Caco-2 (cell line): ENCODE measurements around the gene H6PD. TPM values are rescaled to one million over a fixed set of nuclear protein-coding genes. Genes with fewer than 3 reads are reported as not detected.

Experiments
- BruUV-seq: library from RNA; stranded (reverse); fragments of 400-500 nt; replicated peaks from 2 replicates; lab custom pipeline; 2021; lab: Mats Ljungman, UMichigan
- CTCF ChIA-PET: fragments of 300-600 bp; sonication (Branson Sonifier 250); formaldehyde crosslinking; loops from one replicate; lab custom pipeline; 2022; ENCODE audit warnings: antibody characterized with exemption; lab: Charles Lee
- POLR2A ChIA-PET: fragments of 300-600 bp; sonication (Branson Sonifier 250); formaldehyde crosslinking; loops from one replicate; lab custom pipeline; 2022; ENCODE audit warnings: antibody characterized with exemption; lab: Charles Lee
- DNase-seq, 2 experiments: peaks; one replicate each; pipeline versions ENCODE4 v3.0.0 to v3.0.0-alpha.2; 2020 to 2022
- H3K27me3 ChIP-seq: replicated peaks from 2 replicates; pipeline ENCODE4 v1.6.0; 2011; ENCODE audit warnings: low read length; ENCODE audit not compliant: control insufficient read depth, insufficient read depth
- H3K36me3 ChIP-seq: 2 replicates; pipeline ENCODE4 v1.5.1; 2011; ENCODE audit warnings: low read length; ENCODE audit not compliant: control insufficient read depth, insufficient read depth
- H3K4me1 ChIP-seq: fragments of 250-450 bp; sonication (Bioruptor Pico); 2 replicates; pipeline ENCODE4 v1.5.1; 2020; ENCODE audit warnings: mild to moderate bottlenecking
- H3K4me3 ChIP-seq: 2 replicates; pipeline ENCODE4 v1.5.1; 2011; ENCODE audit warnings: low read depth, mild to moderate bottlenecking, control low read depth, low read length
- H3K9me3 ChIP-seq: fragments of 250-450 bp; sonication (Bioruptor Pico); 2 replicates; pipeline ENCODE4 v1.5.1; 2020; ENCODE audit warnings: mild to moderate bottlenecking, moderate library complexity
- H3K27ac Mint-ChIP-seq: one replicate; pipeline ENCODE4 v1.8.0; 2022; ENCODE audit warnings: mixed read lengths; ENCODE audit not compliant: unreplicated experiment
- H3K27me3 Mint-ChIP-seq: one replicate; pipeline ENCODE4 v1.8.0; 2022; ENCODE audit warnings: mixed read lengths; ENCODE audit not compliant: insufficient read depth, unreplicated experiment
- H3K36me3 Mint-ChIP-seq: one replicate; pipeline ENCODE4 v1.8.0; 2022; ENCODE audit warnings: mild to moderate bottlenecking, mixed read lengths; ENCODE audit not compliant: insufficient read depth, unreplicated experiment
- H3K4me1 Mint-ChIP-seq: one replicate; pipeline ENCODE4 v1.8.0; 2022; ENCODE audit warnings: low read depth, mixed read lengths; ENCODE audit not compliant: unreplicated experiment
- H3K4me3 Mint-ChIP-seq: one replicate; pipeline ENCODE4 v1.8.0; 2022; ENCODE audit warnings: mild to moderate bottlenecking, moderate library complexity, mixed read lengths; ENCODE audit not compliant: unreplicated experiment
- H3K9me3 Mint-ChIP-seq: one replicate; pipeline ENCODE4 v1.8.0; 2022; ENCODE audit warnings: mixed read lengths; ENCODE audit not compliant: unreplicated experiment
- CTCF ChIP-seq, 2 experiments: fragments of 200-600 bp in 1 of 2; IDR thresholded peaks; 1 replicate in 1 of 2; 2 replicates in 1 of 2; pipeline versions ENCODE4 v1.5.1 to v1.8.0; 2011 to 2022; ENCODE audit warnings: antibody characterized with exemption in 1 of 2, control low read depth in 1 of 2, inconsistent platforms in 1 of 2, low read depth in 1 of 2, low read length in 1 of 2, mild to moderate bottlenecking in 1 of 2, moderate library complexity in 1 of 2; ENCODE audit not compliant: insufficient read depth in 1 of 2, severe bottlenecking in 1 of 2, unreplicated experiment in 1 of 2
- intact Hi-C: fragments of 100-400 bp; cut with micrococcal nuclease; formaldehyde crosslinking; loops from one replicate; pipeline ENCODE4 v1.10.0; 2022; ENCODE audit not compliant: unreplicated experiment
- total RNA-seq: library from RNA; stranded (reverse); gene quantifications from 2 replicates; pipeline ENCODE4 v1.2.3, GENCODE V29; 2022

Gene H6PD
- total RNA-seq, 1 experiment from 2014 or later: 13.0 TPM

- Histone ChIP-seq H3K9me3 (no peaks in the 10 kb centered on the region), H3K36me3 (no peaks in the 10 kb centered on the region), H3K27me3 (no peaks in the 10 kb centered on the region), H3K4me3 (no peak overlapping the region), H3K4me1 (peaks cover 7% of the 10 kb centered on the region; the same call in 1 of the 2 replicates)
- no peaks in the 10 kb centered on the region for H3K4me1 Mint-ChIP-seq
- no peaks in the 10 kb centered on the region for H3K36me3 Mint-ChIP-seq
- TF ChIP-seq CTCF (IDR thresholded peaks at IDR 0.05; ENCODE audit: insufficient read depth in 1 of 2, low read depth in 1 of 2, low read length in 1 of 2, severe bottlenecking in 1 of 2, unreplicated experiment in 1 of 2): no peak
- no peaks in the 10 kb centered on the region for H3K9me3 Mint-ChIP-seq
- DNase-seq: no peak
- H3K4me3 Mint-ChIP-seq: no peak overlapping the region
- POLR2A ChIA-PET: no interaction called here
- CTCF ChIA-PET: no interaction called here
- H3K27me3 Mint-ChIP-seq: no peaks in the 10 kb centered on the region
- no TSS peak for BruUV-seq
- no peak overlapping the region for H3K27ac Mint-ChIP-seq
- intact Hi-C loops: no loop called here
Observed at GRCh38 chr1:9311479-9311878, 76.9 kb downstream of the H6PD start.

GRCh38 chr1:9312168-9312720, 77.7 kb downstream of the H6PD start:
- intact Hi-C loops: no loop called here
- no peak for DNase-seq
- no peak overlapping the region for H3K4me3 ChIP-seq
- no peaks in the 10 kb centered on the region for H3K4me1 Mint-ChIP-seq
- H3K36me3 Mint-ChIP-seq: no peaks in the 10 kb centered on the region
- H3K9me3 Mint-ChIP-seq: no peaks in the 10 kb centered on the region
- ChIA-PET CTCF (no interaction called here), POLR2A (no interaction called here)
- H3K9me3 ChIP-seq: no peaks in the 10 kb centered on the region
- H3K36me3 ChIP-seq: no peaks in the 10 kb centered on the region
- no peak for TF ChIP-seq CTCF (IDR thresholded peaks at IDR 0.05; ENCODE audit: insufficient read depth in 1 of 2, low read depth in 1 of 2, low read length in 1 of 2, severe bottlenecking in 1 of 2, unreplicated experiment in 1 of 2)
- no peak overlapping the region for H3K27ac Mint-ChIP-seq
- no peaks in the 10 kb centered on the region for H3K27me3 Mint-ChIP-seq
- H3K4me3 Mint-ChIP-seq: no peak overlapping the region
- BruUV-seq: no TSS peak
- H3K27me3 ChIP-seq: no peaks in the 10 kb centered on the region
- peaks cover 7% of the 10 kb centered on the region; the same call in 1 of the 2 replicates for H3K4me1 ChIP-seq

- Mint-ChIP-seq H3K27ac (no peak overlapping the region), H3K27me3 (no peaks in the 10 kb centered on the region), H3K4me3 (no peak overlapping the region), H3K36me3 (no peaks in the 10 kb centered on the region), H3K9me3 (no peaks in the 10 kb centered on the region), H3K4me1 (no peaks in the 10 kb centered on the region)
- intact Hi-C loops: no loop called here
- ChIA-PET POLR2A (interaction anchor here (0.5 kb wide), 1 partner anchor 100 kb away, joined by 3 read pairs; no protein-coding TSS in a partner anchor), CTCF (no interaction called here)
- H3K27me3 ChIP-seq: no peaks in the 10 kb centered on the region
- no peak for DNase-seq
- H3K4me1 ChIP-seq: peaks cover 7% of the 10 kb centered on the region; the same call in 1 of the 2 replicates
- no peaks in the 10 kb centered on the region for H3K9me3 ChIP-seq
- no peak overlapping the region for H3K4me3 ChIP-seq
- BruUV-seq: no TSS peak
- H3K36me3 ChIP-seq: no peaks in the 10 kb centered on the region
- no peak for TF ChIP-seq CTCF (IDR thresholded peaks at IDR 0.05; ENCODE audit: insufficient read depth in 1 of 2, low read depth in 1 of 2, low read length in 1 of 2, severe bottlenecking in 1 of 2, unreplicated experiment in 1 of 2)
Observed at GRCh38 chr1:9313576-9313975, 79.0 kb downstream of the H6PD start.
